Subcutaneous adipose tissue (tissue), 4 donors: ENCODE results near the gene ERMP1. TPM values are rescaled to one million over a fixed set of nuclear protein-coding genes. Genes with fewer than 3 reads are reported as not detected.

Experiments
- CTCF ChIP-seq: fragments of 450-650 bp; IDR thresholded peaks from one replicate; pipeline ENCODE4 v1.5.1; 2016; ENCODE audit warnings: low read depth, mild to moderate bottlenecking, control low read depth, antibody characterized with exemption, moderate library complexity
- total RNA-seq, 4 donors: library from RNA; depleted of rRNA; stranded (reverse); fragments of >200 nt; gene quantifications; one replicate each; pipeline ENCODE4 v1.1.0, GENCODE V29; 2016

ERMP1 gene
- total RNA-seq, 4 donors from 2014 or later: 12.6 to 21.2 (median 13.6) TPM

- TF ChIP-seq CTCF: no peak
Measured at GRCh38 chr9:5832071-5832537, 813 bp downstream of the ERMP1 start.

- TF ChIP-seq CTCF: no peak
Measured at GRCh38 chr9:5825895-5826622, 6.9 kb downstream of the ERMP1 start.

- no peak for TF ChIP-seq CTCF
Measured at GRCh38 chr9:5825223-5825622, 7.7 kb downstream of the ERMP1 start.

GRCh38 chr9:5820425-5820824, 12.5 kb downstream of the ERMP1 start:
- TF ChIP-seq CTCF: no peak

- TF ChIP-seq CTCF: no peak
Measured at GRCh38 chr9:5819174-5819573, 13.7 kb downstream of the ERMP1 start.

- TF ChIP-seq CTCF: no peak
Measured at GRCh38 chr9:5818424-5819142, 14.3 kb downstream of the ERMP1 start.

- no peak for TF ChIP-seq CTCF
Measured at GRCh38 chr9:5817862-5818261, 15.1 kb downstream of the ERMP1 start.
